Ovary (tissue), 3 donors: ENCODE data around the gene PVALB.

Source experiments
- POLR2A ChIP-seq: fragments of 450-650 bp; IDR thresholded peaks from one replicate; pipeline ENCODE4 v1.6.1; 2017; ENCODE audit warnings: antibody characterized with exemption, mild to moderate bottlenecking, moderate library complexity
- TF ChIP-seq, protein P1 (sequence below), 3 donors: fragments of 450-650 bp in 2 of 3; fragments of 200-600 bp in 1 of 3; IDR thresholded peaks; one replicate each; pipeline versions ENCODE4 v1.5.1 to v1.8.0; 2016 to 2022; ENCODE audit warnings: antibody characterized with exemption in 3 of 3, mild to moderate bottlenecking in 1 of 3
- donor health status: DM: no; HTN: no; CAD: no.

- no peak for TF ChIP-seq POLR2A
- TF ChIP-seq, protein P1, sequence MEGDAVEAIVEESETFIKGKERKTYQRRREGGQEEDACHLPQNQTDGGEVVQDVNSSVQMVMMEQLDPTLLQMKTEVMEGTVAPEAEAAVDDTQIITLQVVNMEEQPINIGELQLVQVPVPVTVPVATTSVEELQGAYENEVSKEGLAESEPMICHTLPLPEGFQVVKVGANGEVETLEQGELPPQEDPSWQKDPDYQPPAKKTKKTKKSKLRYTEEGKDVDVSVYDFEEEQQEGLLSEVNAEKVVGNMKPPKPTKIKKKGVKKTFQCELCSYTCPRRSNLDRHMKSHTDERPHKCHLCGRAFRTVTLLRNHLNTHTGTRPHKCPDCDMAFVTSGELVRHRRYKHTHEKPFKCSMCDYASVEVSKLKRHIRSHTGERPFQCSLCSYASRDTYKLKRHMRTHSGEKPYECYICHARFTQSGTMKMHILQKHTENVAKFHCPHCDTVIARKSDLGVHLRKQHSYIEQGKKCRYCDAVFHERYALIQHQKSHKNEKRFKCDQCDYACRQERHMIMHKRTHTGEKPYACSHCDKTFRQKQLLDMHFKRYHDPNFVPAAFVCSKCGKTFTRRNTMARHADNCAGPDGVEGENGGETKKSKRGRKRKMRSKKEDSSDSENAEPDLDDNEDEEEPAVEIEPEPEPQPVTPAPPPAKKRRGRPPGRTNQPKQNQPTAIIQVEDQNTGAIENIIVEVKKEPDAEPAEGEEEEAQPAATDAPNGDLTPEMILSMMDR (IDR thresholded peaks at IDR 0.05): no peak
Observed at GRCh38 chr22:36765131-36765942, 51.5 kb downstream of the PVALB start.
